ENCODE measurements around the gene PGM1.

The PGM1 gene

DNA sequence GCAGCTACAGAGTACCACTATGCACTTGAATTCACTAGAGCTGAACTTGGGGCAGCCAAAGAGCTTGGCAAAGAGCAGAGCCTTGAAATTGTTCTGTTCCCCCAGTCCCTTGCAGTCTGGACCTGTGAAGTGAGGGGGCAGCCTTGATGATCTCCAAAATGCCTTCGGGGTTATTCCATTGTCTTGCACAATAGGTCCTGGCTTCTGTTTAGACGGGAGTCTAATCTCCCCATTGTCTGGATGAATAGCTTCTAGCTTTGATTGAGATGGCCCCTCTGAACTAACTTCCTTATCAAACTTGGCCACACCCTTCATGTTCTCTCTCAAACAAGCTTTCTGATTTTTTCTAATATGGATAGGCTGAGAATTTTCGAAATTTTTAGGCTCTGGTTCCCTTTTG, 72.6 kb downstream of the PGM1 start:
- in situ Hi-C loops (cut with HindIII; ENCODE audit: low pct_unique_long_range_greater_than_20kb, low sequenced_read_pairs), result no loop called here
- no peak for TF ChIP-seq JUND (IDR thresholded peaks at IDR 0.05; ENCODE audit: low read depth)

GRCh38 chr1:63668298-63668697, 75.1 kb downstream of the PGM1 start:
- in situ Hi-C loops (cut with HindIII; ENCODE audit: low pct_unique_long_range_greater_than_20kb, low sequenced_read_pairs), result no loop called here
- no peak for DNase-seq (ENCODE audit: low read depth in 1 of 2, low spot score in 1 of 2)
- no peak for TF ChIP-seq JUND (IDR thresholded peaks at IDR 0.05; ENCODE audit: low read depth)

More for the DNA sequence above, 72.6 kb downstream of the PGM1 start:
- DNase-seq (ENCODE audit: low read depth in 1 of 2, low spot score in 1 of 2), result no peak

DNA sequence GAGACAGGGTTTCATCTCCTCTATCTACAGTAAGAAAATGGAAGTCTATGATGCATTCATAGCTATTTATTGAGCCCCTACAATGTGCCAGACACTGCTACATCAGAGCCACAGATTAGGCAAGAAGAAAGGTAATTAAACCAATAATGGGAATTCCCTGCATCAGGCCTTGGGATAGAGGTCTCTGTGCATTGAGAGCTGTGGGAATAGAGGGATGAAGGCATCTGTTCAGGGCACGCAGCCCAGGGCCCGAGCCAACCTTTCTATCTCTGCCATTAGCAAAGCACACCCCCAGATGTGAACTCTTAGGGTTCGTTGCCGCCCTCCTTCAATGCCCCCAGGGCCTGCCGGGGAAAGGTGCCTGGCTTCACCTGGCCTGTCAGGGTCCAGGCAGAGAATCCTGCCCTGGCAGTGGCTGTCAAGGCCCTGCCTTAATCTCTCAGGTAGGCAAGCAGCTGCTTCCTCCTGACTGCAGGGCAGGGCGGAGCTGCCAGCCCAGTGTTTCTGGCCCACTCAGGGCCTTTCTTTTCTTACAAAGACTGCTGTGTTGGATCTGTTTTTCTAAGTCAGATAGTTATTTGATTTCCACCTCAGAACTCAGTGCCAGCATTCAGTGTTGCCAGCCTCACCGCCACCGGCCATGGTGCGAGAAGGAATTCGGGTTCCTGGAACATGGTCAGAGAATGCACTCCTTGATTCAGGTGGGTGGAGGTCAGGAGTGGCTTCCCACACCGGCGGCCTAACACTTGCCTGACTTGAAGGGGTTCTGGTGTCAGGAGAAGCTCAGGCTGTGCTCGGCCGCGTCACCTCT, 76.1 kb downstream of the PGM1 start:
- DNase-seq (ENCODE audit: low read depth in 1 of 2, low spot score in 1 of 2), result no peak
- no peak for TF ChIP-seq JUND (IDR thresholded peaks at IDR 0.05; ENCODE audit: low read depth)
- in situ Hi-C loops (cut with HindIII; ENCODE audit: low pct_unique_long_range_greater_than_20kb, low sequenced_read_pairs), result no loop called here

DNA sequence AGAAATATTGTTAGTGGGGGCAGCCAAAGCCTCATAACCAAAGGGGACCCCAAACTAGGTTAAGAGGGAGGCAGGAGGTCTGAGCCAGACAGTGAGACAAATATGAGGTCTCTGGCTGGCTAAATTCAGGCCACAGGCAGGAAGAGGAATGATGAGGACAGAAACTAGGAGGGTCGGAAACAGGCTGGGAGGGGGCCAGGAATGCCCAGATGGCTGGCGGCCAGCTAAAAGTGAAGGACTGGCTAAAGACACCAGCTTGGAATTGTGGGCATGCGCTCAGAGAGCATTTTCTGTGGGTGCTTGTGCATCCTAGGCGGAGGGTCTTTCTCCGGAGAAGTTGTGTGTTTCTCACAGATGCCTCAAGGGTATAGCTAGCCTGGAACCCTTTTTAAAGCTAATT, 77.0 kb downstream of the PGM1 start:
- TF ChIP-seq JUND (IDR thresholded peaks at IDR 0.05; ENCODE audit: low read depth), result no peak

DNA sequence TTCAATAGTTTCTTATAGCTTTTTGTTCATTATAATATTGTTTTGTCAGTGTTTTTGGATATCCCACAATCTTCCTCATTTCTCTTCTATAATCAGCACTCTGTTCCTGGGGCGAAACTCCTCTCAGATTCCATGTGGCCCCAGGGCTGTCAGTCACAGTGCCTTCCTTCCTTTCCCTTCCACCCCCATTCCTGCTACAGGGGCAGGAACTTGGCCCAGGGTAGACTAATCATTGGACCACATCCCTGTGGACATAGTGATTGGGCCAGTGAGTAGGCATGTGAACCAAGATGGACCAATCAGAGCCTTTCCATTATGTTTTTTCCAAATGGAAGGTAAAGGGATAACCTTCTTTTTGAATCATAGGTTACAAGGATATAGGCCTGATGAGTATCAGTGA, 78.3 kb downstream of the PGM1 start:
- no peak for TF ChIP-seq JUND (IDR thresholded peaks at IDR 0.05; ENCODE audit: low read depth)
- in situ Hi-C loops (cut with HindIII; ENCODE audit: low pct_unique_long_range_greater_than_20kb, low sequenced_read_pairs), result no loop called here
- DNase-seq (ENCODE audit: low read depth in 1 of 2, low spot score in 1 of 2), result no peak

More for the DNA sequence above, 77.0 kb downstream of the PGM1 start:
- in situ Hi-C loops (cut with HindIII; ENCODE audit: low pct_unique_long_range_greater_than_20kb, low sequenced_read_pairs), result no loop called here
- DNase-seq (ENCODE audit: low read depth in 1 of 2, low spot score in 1 of 2), result no peak

GRCh38 chr1:63674238-63674864, 81.1 kb downstream of the PGM1 start:
- DNase-seq (ENCODE audit: low read depth in 1 of 2, low spot score in 1 of 2), result peak; percentile 16 to 62
- TF ChIP-seq JUND (IDR thresholded peaks at IDR 0.05; ENCODE audit: low read depth), result no peak
- in situ Hi-C loops (cut with HindIII; ENCODE audit: low pct_unique_long_range_greater_than_20kb, low sequenced_read_pairs), result no loop called here

DNA sequence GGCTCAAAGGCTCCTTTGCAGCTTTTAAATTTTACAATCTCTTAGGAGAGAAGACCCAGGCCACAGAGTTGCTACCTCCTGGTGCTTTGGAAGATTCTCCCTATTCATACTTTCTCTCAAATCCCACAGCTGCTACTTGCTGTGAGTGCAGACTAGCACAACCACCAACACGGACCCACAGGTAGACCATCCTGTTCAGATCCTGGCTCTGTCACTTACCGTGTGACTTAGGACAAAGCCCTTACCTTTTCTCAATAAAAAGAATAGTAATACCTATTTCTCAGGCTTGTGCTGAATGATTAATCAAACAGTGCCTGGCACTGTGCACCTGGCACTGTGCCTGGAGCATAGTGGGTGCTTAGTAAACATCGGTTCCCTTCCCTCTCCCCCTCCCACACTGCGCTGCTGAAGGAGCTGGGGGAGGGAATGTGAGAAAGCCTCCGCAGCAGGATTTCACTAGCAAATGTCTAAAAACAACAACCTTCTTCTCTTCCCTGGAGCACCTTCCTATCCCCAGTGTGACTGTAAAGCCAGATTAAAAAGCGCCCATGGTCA, 81.7 kb downstream of the PGM1 start:
- no peak for DNase-seq (ENCODE audit: low read depth in 1 of 2, low spot score in 1 of 2)
- in situ Hi-C loops (cut with HindIII; ENCODE audit: low pct_unique_long_range_greater_than_20kb, low sequenced_read_pairs), result no loop called here

GRCh38 chr1:63675420-63675931, 82.3 kb downstream of the PGM1 start:
- DNase-seq (ENCODE audit: low read depth in 1 of 2, low spot score in 1 of 2), result no peak
- no peak for TF ChIP-seq JUND (IDR thresholded peaks at IDR 0.05; ENCODE audit: low read depth)
- in situ Hi-C loops (cut with HindIII; ENCODE audit: low pct_unique_long_range_greater_than_20kb, low sequenced_read_pairs), result no loop called here

More for the DNA sequence above, 81.7 kb downstream of the PGM1 start:
- TF ChIP-seq JUND (IDR thresholded peaks at IDR 0.05; ENCODE audit: low read depth), result no peak

- no peak for TF ChIP-seq JUND (IDR thresholded peaks at IDR 0.05; ENCODE audit: low read depth)
- in situ Hi-C loops (cut with HindIII; ENCODE audit: low pct_unique_long_range_greater_than_20kb, low sequenced_read_pairs), result no loop called here
- no peak for DNase-seq (ENCODE audit: low read depth in 1 of 2, low spot score in 1 of 2)
Measured at GRCh38 chr1:63677497-63677896, 84.3 kb downstream of the PGM1 start.

DNA sequence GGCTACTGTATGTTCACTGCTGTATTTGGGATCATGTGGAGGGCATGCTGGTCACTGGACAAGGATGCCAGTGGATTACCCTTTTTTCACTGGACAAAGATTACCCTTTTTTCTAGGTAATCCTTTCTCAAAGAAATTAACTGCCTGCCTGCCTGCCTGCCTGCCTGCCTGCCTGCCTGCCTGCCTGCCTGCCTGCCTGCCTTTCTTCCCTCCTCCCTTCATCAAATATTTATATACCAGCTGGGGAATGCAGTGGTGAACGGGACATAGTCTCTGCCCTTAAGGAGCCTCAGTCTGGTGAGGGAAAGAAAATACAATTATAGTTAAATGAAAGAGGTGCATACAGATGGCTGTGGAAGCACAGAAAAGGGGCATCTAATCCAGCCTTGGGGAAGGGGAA, 85.0 kb downstream of the PGM1 start:
- TF ChIP-seq JUND (IDR thresholded peaks at IDR 0.05; ENCODE audit: low read depth), result no peak
- in situ Hi-C loops (cut with HindIII; ENCODE audit: low pct_unique_long_range_greater_than_20kb, low sequenced_read_pairs), result no loop called here
- DNase-seq (ENCODE audit: low read depth in 1 of 2, low spot score in 1 of 2), result peak in 1 of 2 experiments; percentile 9

- no peak for TF ChIP-seq JUND (IDR thresholded peaks at IDR 0.05; ENCODE audit: low read depth)
- in situ Hi-C loops (cut with HindIII; ENCODE audit: low pct_unique_long_range_greater_than_20kb, low sequenced_read_pairs), result no loop called here
- DNase-seq (ENCODE audit: low read depth in 1 of 2, low spot score in 1 of 2), result no peak
Measured at GRCh38 chr1:63679076-63679475, 85.9 kb downstream of the PGM1 start.

DNA sequence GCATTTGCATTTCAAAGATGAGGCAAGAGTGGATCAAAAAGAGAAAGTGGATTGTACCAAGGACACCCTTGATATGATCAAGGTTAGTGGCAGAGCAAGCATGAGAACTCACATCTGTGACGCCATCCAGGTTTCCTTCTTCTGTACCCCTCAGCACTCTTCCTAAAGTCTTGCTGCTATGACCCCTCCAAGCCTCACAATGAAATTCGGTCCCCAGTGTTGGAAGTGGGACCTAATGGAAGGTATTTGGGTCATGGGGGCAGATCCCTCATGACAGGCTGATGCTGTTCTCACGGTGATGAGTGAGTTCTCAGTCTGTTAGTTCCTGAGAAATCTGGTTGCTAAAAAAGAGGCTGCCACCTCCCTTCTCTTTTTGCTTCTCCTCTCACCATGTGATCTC, 86.4 kb downstream of the PGM1 start:
- in situ Hi-C loops (cut with HindIII; ENCODE audit: low pct_unique_long_range_greater_than_20kb, low sequenced_read_pairs), result no loop called here

DNA sequence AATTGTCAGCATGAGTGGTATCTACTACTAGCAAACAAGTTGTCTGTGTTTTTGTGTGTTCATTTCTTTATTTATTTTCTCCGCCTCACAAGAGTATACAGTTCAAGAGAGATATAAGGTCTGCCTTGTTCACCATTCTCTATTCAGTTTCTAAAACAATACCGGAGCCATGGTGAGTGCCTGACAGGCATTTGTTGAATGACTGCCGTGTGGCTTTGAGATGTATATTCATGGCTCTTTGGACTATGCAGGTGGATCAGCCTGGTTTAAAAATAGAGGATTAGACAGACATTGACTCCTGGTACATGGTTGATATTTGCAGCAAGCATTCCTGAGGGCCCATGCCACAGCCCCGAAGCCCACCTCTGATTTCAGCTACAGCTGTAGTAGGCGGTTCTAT, 89.7 kb downstream of the PGM1 start:
- TF ChIP-seq JUND (IDR thresholded peaks at IDR 0.05; ENCODE audit: low read depth), result no peak

More for the DNA sequence above, 86.4 kb downstream of the PGM1 start:
- TF ChIP-seq JUND (IDR thresholded peaks at IDR 0.05; ENCODE audit: low read depth), result no peak
- DNase-seq (ENCODE audit: low read depth in 1 of 2, low spot score in 1 of 2), result no peak

More for the DNA sequence above, 89.7 kb downstream of the PGM1 start:
- in situ Hi-C loops (cut with HindIII; ENCODE audit: low pct_unique_long_range_greater_than_20kb, low sequenced_read_pairs), result no loop called here
- no peak for DNase-seq (ENCODE audit: low read depth in 1 of 2, low spot score in 1 of 2)

All from T47D (cell line).